ENCODE data around the gene TATDN2.

- TF ChIP-seq CTCF (IDR thresholded peaks at IDR 0.05; ENCODE audit: poor library complexity) (no peak), EZH2 (IDR thresholded peaks at IDR 0.05; ENCODE audit: borderline replicate concordance) (no peak), EZH2phosphoT487 (IDR thresholded peaks at IDR 0.05; ENCODE audit: low read depth, severe bottlenecking, unreplicated experiment) (no peak)
Observed at GRCh38 chr3:10289787-10290355, 41.6 kb downstream of the TATDN2 start.
